Measurements from ENCODE around the gene WIZ. TPM values are rescaled to one million over a fixed set of nuclear protein-coding genes. Genes with fewer than 3 reads are reported as not detected.

Gene WIZ
- total and polyA plus RNA-seq, 10 of the 15 experiments (the other 5 are each of a cell fraction or from before 2014, with no cell fraction given), result 0.10 to 26.7 (median 2.7) TPM

DNA sequence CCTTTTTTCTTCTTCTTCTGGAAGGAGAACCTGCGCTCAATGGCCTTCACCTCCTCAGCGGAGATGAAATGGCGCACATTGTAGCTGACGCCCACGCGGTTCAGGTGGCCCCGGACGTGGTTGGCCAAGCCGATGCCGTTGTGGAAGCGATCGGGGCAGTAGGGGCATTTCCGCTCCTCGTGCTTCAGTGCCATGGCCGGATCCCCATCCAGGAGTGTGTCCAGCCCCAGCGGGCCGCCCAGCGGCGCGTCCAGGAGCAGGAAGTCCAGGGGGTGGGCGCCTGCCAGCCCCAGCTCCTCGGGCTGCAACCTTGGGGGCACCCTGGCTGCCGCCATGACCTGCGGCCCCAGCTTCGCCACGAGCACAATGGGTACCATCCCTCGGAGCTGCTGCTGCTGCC is 11.2 kb downstream of the WIZ start:
- no peaks in the 10 kb centered on the region; the same call in 1 of the 2 replicates for H4K20me1 ChIP-seq (ENCODE audit: control insufficient read depth, insufficient read depth)
- ATAC-seq, result no peak
- H3K4me1 ChIP-seq (ENCODE audit: control insufficient read depth, insufficient read depth, low read length), result no peaks in the 10 kb centered on the region; the same call in 1 of the 2 replicates
- H3K27me3 ChIP-seq (replicated peaks in 1 of 2; ENCODE audit: control insufficient read depth in 2 of 2, insufficient read depth in 2 of 2, low read length in 1 of 2), result no peaks in the 10 kb centered on the region
- intact Hi-C loops (cut with micrococcal nuclease; ENCODE audit: unreplicated experiment), result no loop called here
- no peak overlapping the region for H3K9ac ChIP-seq (ENCODE audit: control insufficient read depth, insufficient read depth, low read length)
- ChIA-PET POLR2A (interaction anchor here (1.1 kb wide), 1 partner anchor 28 kb away, joined by 4 read pairs; no protein-coding TSS in a partner anchor), SMC1A (ENCODE audit: uncharacterized antibody, unreplicated experiment) (no interaction called here), RAD21 (ENCODE audit: unreplicated experiment) (no interaction called here), CTCF (no interaction called here)
- no peaks in the 10 kb centered on the region for H3K9me3 ChIP-seq (replicated peaks; ENCODE audit: control insufficient read depth, insufficient read depth, low read length)
- DNase-seq (ENCODE audit: low read depth, low spot score), result no peak
- 90% methylated on average over 24 of the region's 27 CpGs for WGBS (ENCODE audit: insufficient coverage, insufficient replicate concordance, low lambda C conversion rate, missing lambda C conversion rate)
- no TSS peak for BruUV-seq (replicated peaks)
- no peak overlapping the region for H3K27ac ChIP-seq (ENCODE audit: control insufficient read depth, insufficient read depth)
- H2AFZ ChIP-seq (ENCODE audit: control insufficient read depth, low read depth, low read length), result no peak overlapping the region
- TF ChIP-seq EP300 (IDR thresholded peaks at IDR 0.05; ENCODE audit: borderline replicate concordance in 1 of 2, control insufficient read depth in 1 of 2, low read depth in 2 of 2, low read length in 2 of 2) (no peak), SUZ12 (IDR thresholded peaks at IDR 0.05; ENCODE audit: unreplicated experiment) (no peak), HDAC2 (IDR thresholded peaks at IDR 0.05) (no peak), PAX8 (IDR thresholded peaks at IDR 0.05) (no peak), SIX5 (IDR thresholded peaks at IDR 0.05; ENCODE audit: low read depth, low read length, severe bottlenecking) (no peak), WRNIP1 (IDR thresholded peaks at IDR 0.05; ENCODE audit: borderline replicate concordance, low read depth, low read length) (no peak), TBL1XR1 (IDR thresholded peaks at IDR 0.05; ENCODE audit: low read depth, low read length) (no peak), HDGF (IDR thresholded peaks at IDR 0.05) (no peak), TCF12 (IDR thresholded peaks at IDR 0.05; ENCODE audit: low read depth, low read length) (no peak), YY1 (IDR thresholded peaks at IDR 0.05; ENCODE audit: low read depth, low read length) (no peak), CEBPB (IDR thresholded peaks at IDR 0.05; ENCODE audit: borderline replicate concordance in 1 of 2, low read depth in 2 of 2, low read length in 2 of 2) (no peak), CHD2 (IDR thresholded peaks at IDR 0.05; ENCODE audit: borderline replicate concordance, low read depth, low read length) (no peak), CBFB (IDR thresholded peaks at IDR 0.05; ENCODE audit: low read depth) (no peak), RB1 (IDR thresholded peaks at IDR 0.05; ENCODE audit: borderline replicate concordance) (no peak)
- TF ChIP-seq, protein P1, sequence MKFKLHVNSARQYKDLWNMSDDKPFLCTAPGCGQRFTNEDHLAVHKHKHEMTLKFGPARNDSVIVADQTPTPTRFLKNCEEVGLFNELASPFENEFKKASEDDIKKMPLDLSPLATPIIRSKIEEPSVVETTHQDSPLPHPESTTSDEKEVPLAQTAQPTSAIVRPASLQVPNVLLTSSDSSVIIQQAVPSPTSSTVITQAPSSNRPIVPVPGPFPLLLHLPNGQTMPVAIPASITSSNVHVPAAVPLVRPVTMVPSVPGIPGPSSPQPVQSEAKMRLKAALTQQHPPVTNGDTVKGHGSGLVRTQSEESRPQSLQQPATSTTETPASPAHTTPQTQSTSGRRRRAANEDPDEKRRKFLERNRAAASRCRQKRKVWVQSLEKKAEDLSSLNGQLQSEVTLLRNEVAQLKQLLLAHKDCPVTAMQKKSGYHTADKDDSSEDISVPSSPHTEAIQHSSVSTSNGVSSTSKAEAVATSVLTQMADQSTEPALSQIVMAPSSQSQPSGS (IDR thresholded peaks at IDR 0.05; ENCODE audit: low read length), result no peak
- TF ChIP-seq, protein P2, sequence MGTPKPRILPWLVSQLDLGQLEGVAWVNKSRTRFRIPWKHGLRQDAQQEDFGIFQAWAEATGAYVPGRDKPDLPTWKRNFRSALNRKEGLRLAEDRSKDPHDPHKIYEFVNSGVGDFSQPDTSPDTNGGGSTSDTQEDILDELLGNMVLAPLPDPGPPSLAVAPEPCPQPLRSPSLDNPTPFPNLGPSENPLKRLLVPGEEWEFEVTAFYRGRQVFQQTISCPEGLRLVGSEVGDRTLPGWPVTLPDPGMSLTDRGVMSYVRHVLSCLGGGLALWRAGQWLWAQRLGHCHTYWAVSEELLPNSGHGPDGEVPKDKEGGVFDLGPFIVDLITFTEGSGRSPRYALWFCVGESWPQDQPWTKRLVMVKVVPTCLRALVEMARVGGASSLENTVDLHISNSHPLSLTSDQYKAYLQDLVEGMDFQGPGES (IDR thresholded peaks at IDR 0.05), result no peak
- TF ChIP-seq, protein P3, sequence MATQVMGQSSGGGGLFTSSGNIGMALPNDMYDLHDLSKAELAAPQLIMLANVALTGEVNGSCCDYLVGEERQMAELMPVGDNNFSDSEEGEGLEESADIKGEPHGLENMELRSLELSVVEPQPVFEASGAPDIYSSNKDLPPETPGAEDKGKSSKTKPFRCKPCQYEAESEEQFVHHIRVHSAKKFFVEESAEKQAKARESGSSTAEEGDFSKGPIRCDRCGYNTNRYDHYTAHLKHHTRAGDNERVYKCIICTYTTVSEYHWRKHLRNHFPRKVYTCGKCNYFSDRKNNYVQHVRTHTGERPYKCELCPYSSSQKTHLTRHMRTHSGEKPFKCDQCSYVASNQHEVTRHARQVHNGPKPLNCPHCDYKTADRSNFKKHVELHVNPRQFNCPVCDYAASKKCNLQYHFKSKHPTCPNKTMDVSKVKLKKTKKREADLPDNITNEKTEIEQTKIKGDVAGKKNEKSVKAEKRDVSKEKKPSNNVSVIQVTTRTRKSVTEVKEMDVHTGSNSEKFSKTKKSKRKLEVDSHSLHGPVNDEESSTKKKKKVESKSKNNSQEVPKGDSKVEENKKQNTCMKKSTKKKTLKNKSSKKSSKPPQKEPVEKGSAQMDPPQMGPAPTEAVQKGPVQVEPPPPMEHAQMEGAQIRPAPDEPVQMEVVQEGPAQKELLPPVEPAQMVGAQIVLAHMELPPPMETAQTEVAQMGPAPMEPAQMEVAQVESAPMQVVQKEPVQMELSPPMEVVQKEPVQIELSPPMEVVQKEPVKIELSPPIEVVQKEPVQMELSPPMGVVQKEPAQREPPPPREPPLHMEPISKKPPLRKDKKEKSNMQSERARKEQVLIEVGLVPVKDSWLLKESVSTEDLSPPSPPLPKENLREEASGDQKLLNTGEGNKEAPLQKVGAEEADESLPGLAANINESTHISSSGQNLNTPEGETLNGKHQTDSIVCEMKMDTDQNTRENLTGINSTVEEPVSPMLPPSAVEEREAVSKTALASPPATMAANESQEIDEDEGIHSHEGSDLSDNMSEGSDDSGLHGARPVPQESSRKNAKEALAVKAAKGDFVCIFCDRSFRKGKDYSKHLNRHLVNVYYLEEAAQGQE (IDR thresholded peaks at IDR 0.05; ENCODE audit: low read depth, low read length), result no peak
- no peaks in the 10 kb centered on the region for H3K36me3 ChIP-seq (ENCODE audit: control insufficient read depth in 2 of 2, insufficient read depth in 2 of 2, low read length in 1 of 2)
- in situ Hi-C loops (cut with MboI), result no loop called here
- no peak for FAIRE-seq
- H3K79me2 ChIP-seq (ENCODE audit: control insufficient read depth, insufficient read depth, low read length), result no peaks in the 10 kb centered on the region
- no peak overlapping the region for H3K4me3 ChIP-seq
- H3K4me2 ChIP-seq (ENCODE audit: control insufficient read depth, insufficient read depth), result no peak overlapping the region
